ENCODE results near the gene DYNC2I2.
"Not testable (repeated sequence)": the region's sequence is repeated elsewhere in the genome, so short reads cannot be mapped to it uniquely, and the experiment has no call there.

The DYNC2I2 gene

DNA sequence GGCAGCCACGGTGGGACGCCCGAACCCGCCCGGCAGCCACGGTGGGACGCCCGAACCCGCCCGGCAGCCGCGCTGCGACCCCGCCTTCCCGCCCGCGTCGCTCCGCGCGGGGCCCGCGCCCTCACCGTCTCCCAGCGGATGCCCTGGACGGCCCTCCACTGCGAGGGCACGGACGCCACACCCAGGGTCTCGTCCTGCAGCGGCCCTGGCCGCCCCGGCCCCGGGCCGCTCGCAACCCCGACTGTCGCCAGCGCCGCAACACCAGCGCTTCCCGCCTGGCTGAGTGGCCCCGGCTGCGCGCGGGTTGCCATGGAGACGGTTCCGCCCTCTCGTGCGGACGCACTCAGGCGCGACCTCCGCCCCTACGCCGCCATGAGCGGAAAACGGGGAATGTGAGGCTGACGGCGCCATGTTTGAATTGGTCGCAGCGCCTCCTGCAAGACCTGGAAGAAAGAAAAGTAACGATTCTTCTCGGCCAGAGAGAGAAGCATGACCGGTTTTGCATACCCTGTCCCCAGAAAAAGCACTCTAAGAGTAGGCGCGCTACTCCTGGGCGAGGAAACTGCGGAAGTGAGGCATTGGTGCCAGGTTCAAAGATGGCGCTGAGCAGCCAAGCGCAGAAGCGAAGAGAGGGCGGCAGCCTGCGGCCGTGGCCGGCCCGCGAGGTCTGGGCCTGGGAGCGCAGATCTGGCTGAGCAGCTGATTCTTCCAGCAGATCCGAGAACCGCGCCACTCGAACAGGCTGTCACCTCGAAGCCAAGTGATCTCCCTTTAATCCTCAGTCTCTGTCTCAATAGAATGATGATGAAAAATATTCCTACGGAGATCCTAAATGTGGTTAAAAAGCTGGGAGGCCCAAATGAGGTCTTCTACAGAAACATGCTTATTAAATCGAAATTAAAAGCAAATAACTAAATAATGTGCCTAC, at the start of gene DYNC2I2:
TSS of gene DYNC2I2 (minus strand) at position 432 of the 928 bp plus-strand sequence. CDS start at position 311, 121 bp downstream.
- DNase-seq: peak; percentile 94

DNA sequence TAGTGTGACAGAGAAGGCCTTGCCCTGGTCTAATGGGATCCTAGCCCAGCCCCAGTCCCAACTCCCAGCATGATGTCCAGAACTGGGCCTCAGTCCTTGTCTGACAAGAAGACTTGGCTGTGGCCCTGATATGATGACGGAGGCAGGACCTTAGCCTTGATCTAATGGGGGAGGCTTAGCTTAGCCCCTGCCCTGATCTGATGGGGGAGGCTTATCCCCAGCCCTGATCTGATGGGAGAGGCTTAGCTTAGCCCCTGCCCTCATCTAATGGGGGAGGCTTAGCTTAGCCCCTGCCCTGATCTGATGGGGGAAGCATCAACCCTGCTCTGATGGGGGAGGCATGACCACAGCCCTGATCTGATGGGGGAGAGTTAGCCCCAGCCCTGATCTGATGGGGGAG, 49.4 kb upstream of the DYNC2I2 start:
- no peak for DNase-seq

DNA sequence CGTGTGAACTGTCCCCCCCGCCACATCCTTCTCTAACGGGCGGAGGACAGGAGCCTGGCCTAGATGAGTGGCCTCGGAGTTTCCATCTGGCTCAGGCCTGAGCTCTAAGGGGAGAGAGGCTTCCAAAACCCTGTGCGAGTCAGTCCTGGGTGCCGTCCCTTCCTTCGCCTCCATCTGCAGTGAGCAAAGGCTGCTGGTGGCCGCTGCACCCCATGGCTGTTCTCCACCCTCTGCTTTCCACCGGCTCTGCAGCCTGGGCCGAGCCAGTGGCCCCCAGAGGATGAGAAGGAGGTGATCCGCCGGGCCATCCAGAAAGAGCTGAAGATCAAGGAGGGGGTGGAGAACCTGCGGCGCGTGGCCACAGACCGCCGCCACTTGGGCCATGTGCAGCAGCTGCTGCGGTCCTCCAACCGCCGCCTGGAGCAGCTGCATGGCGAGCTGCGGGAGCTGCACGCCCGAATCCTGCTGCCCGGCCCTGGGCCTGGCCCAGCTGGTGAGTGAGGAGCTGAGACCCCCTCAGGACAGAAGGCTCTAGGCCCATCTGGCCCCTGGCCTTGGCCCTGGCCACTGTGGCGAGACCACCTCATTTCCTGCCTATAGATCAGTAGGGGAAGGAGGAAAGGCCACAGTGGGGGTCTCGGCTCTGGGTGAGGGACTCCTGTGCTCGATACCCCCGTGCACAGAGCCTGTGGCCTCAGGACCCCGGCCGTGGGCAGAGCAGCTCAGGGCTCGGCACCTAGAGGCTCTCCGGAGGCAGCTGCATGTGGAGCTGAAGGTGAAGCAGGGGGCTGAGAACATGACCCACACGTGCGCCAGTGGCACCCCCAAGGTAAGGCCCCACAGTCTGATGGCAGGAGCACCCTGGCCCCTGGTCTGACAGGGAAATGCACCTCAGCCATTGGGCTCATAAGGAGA, 48.7 kb upstream of the DYNC2I2 start:
- no peak for DNase-seq

DNA sequence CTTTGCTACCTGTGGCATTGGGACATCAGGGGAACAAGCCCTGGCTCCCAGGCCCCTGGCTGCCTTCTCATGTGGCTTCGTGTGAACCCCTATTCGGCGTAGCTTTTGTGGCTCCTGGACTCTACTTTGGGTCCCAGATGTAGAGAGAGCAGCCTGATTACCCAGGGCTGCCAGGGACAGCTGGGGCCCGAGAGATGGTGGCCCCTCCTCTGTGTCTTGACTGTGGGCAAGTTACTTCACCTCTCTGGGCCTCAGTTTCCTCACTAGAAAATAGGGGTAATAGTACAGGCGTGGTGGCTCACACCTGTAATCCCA, 47.7 kb upstream of the DYNC2I2 start:
- no peak for DNase-seq

DNA sequence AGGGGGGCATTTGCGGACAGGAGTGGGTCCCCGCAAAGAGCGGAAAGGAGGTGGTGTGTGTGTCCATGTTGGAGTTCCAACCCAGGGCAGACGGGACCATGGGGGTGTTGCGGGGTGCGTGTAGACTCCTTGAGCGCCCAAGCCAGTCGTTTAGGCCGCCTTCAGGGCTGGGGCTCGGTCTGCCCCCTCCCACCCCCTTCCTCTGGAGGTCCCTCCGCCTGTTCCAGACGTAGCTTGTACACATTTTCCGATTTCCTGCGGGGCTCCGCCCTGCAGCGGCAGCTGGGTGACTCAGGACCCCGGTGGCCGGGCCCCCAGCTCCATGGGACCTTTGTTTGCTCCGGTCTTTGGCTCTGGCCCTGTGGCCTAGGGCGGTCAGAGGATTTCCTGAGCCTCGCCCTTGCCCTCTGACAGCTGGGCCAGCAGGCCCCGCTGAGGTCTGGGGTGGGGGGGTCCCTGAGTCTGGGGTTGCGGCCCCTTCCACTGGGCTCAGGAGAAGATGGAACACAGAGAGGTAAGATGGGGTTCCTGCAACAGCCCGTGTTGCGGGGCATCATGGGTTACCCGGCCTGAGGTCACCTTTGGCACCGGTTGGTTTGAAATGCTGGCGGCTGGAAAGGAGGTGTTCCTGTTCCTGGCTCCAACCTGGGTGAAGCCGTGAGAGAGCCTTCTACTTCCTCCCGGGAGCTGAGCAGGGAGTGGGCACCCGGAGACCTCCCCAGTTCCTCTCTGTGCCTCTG, 47.1 kb upstream of the DYNC2I2 start:
- DNase-seq: no peak

DNA sequence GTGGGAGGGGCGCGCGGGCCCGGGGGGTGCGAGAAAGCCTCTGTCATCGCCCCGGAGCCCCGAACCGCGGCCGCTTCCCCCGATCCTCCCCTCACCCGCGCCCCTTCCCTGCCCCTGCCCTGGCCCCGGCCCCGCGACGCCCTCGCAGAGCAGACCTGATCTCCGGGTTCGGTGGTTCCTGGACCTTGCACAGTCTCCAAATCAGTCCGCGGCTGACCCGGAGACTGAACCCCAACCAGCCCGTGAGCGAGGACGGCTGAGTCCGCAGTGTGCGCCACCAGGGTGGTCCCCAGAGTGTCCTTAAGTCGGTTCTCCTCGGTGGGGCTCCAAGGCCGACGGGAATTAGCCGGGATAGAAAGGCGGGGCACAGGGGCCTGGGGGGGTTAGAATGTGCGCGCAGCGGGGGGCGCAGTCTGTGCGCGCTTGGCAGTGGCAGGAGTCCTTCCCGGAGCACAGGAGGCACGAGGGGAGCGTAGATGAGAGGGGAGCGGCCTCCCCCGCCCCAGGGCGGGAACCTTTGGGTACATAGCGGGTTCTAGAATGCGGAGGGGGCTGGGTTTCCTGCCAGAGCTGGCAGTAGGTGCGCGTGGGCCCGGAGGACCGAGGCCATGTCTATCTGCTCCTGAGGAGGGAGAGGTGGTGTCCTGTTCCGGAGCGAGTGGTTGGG, 46.4 kb upstream of the DYNC2I2 start:
- no peak for DNase-seq

DNA sequence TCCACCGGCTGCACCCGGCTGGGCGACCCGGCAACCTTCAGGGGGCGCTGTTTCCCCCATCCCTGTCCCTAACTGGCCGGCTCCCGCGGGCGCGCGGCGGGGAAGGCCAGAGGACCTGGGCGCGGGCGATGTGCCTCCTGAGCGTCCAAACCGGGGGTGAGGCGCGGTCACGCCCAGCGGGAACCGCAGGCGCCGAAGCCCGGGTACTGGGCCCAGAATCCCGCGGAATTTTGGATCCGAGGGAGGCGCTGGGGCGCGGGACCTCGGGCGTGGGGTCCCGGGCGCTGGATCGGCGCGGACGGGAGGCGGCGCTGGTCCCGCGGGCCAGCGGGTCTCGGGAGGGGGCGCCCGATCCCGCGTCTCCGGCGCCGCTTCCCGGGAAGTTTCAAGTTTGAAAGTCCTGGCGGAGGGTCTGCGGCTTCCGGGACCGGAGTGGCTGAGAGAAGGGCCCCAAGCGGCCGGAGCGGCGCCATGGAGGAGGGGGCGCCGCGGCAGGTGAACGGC, 45.9 kb upstream of the DYNC2I2 start, which contains the start of gene PKN3:
TSS of gene PKN3 (plus strand) at position 59 of the 504 bp plus-strand sequence. CDS start at position 472, 413 bp downstream.
- DNase-seq: peak; percentile 68

DNA sequence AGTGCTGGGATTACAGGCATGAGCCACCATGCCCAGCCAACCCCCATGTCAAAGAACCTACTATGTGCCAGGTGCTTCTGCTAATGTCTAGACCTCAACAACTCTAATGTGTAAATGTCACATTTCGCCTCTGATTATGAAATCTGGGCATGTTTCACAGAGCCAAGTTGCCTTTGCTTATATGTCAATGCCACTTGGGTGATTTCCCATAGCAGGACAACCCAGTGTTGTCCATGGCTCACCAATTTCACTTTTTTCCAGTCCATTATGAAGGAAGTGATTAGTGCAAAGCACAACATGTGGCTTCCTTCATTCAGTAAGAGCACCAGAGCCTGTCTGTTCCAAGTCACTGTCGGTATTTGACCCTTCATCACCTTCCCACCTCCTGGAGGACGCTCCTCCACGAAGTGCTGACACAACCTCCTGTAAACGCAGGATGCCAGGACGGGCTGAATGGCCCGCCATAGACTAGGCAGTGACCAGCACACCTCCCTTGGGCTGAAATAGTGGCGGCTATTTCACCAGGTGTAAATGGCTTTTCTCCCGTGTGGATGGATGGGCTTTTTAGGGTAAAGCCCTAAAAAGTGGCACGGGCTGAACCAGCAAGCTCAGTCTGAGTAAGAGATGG, 44.7 kb upstream of the DYNC2I2 start:
- no peak for DNase-seq

DNA sequence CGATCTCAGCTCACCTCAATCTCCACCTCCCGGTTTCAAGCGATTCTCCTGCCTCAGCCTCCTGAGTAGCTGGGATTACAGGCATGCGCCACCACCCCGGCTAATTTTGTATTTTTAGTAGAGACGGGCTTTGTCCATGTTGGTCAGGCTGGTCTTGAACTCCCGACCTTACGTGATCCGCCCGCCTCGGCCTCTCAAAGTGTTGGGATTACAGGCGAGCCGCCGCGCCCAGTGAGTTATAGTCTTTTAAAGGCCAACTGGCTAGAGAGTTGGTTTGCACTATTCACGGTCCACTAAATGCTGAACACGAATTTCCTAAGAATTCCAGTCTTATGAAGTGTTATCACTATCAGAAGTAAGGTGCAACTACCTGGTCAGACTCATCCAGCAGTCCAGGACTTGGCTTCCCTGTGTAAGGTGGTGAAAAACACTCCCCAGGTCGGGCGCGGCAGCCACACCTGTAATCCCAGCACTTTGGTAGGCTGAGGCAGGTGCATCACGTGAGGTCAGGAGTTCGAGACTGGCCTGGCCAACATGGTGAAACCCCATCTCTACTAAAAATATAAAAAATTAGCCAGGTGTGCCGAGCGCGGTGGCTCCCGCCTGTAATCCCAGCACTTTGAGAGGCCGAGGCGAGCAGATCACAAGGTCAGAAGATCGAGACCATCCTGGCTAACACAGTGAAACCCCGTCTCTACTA, 42.6 kb upstream of the DYNC2I2 start:
- DNase-seq: not testable (repeated sequence)

DNA sequence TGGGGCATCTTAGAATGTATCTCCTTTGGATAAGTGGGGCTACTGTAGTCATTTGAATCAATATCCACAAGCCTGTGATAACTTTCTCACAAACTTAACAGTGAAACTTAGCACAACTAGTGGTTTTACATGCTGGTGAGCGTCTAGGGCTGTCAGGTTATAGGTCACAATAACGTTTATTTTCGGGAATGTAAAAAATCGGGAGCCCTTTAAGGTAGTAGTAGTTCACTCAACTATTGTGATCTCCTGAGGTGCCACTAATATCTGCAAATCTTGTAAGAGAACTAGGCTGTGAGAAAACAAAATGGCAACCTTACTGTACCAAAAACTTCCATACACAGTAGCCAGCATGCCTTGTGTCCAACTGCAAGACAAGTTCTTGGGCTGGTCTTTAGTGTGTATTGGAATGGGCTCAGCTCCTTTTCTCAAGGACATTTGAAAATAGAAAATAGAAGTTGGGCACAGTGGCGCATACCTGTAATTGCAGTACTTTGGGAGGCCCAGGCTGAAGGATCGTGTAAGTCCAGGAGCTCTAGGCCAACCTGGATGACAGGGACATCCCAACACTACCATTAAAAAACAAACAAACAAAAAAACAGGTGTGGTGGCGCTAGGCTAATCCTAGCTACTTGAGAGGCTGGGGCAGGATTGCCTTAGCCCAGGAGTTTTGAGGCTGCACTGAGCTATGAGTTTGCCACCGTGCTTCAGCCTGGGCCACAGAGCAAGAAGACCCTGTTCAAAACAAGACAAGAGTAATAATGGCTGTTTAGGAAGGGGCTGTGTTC, 40.5 kb upstream of the DYNC2I2 start:
- DNase-seq: no peak

DNA sequence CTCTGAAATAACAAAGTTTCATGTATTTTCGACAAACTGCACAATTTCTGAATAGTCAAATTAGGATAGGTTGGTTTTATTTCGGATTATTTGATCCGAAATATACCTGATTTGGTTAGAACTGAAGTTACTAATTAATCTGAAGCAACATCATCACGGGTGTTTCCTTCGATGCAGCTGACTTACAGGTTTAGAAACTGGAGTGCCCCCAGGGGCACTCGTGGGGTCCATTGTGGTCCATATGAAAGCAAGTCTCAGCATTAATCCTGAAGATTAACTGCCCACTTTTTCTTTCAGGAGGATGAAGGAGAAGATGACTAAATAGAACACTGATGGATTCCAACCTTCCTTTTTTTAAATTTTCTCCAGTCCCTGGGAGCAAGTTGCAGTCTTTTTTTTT, 37.7 kb upstream of the DYNC2I2 start:
- DNase-seq: no peak

DNA sequence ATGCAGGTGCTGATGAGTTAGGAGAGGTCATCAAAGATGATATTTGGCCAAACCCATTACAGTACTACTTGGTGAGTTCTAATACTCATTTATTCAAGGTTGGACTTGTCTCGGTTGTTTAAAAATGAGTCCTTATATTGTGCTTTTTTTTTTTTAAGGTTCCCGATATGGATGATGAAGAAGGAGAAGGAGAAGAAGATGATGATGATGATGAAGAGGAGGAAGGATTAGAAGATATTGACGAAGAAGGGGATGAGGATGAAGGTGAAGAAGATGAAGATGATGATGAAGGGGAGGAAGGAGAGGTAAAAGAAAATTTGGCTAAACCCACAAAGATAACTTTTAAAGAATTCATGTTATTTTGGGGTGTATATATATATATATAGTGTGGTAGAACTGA, 37.1 kb upstream of the DYNC2I2 start:
- not testable (repeated sequence) for DNase-seq

DNA sequence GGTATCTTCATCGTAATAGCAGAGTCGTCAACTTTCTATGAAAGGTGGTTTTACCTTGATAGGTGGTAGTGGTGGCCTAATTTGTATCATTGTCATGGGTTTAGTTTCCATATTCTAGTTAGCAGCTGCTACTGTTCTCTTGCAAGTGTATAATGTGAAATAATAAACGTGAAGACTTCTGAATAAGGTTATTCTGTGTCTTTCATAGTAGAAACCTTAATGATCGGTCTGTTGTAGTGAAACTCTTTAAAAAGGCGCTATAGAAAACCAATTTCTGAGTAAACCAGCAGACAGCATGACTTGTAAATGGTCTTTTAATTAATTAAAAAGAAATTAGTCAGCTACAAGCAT, 34.0 kb upstream of the DYNC2I2 start:
- no peak for DNase-seq

DNA sequence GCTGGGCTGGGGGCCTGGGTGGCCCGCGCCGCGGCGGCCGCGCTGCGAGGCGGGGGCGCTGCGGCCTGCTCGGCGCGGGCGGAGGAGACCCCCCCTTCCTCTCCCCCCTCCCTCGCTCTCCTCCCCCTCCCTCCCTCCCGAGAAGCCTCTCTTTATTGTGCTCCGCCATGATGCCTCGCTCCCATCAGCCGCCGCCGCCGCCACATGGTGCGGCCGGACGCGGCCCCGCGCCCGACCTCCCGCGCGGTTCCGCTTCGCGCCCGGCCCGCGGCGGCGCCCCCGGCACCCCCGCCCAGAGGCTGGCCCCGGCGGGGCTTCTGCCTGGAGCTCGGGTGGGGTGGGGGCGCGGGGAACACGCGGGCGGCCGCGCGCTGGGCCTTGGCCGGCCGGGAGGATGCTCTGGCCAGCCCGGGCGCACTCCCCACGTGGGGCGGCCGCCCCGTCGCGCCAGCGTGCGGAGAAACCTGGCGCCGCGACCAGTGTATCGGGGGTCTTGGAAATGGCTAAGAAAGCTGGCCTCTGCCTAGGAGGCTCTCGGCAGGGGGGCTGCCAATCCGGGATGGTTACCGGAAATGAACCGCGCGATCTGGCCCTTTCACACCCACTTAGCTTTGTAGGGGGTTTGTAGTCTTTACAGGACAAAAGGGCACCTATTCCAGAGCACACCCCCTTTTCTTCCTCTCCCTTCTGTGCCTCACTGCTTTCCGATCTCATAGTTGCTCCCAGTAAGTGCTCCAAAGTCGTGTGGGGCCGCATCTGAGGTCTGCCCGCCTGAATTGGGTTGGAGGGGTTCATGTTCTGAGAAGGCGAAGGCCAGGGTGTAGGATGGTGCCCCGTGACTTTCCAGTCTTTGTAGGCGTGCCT, 33.4 kb upstream of the DYNC2I2 start:
- DNase-seq: no peak

DNA sequence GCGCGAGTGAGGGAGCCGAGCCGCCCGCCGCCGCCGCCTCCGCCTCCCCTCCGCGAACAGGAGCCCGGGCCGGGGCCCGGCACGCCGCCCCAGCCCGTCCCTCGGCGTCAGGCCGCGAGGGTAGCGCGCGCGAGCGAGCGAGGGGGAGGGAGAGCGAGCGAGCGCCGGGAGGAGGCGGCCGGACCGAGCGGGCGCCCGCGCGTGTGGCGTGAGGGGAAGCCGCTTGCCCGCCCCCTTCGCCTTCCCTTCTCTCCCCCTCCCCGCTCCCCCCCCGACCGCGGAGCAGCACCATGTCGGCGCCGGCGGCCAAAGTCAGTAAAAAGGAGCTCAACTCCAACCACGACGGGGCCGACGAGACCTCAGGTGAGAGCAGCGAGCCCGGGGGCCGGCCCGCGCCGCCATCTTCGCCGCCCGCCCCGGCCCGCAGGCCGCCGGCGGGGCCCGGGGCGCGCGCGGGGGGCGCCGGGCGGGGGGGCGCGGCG, 32.7 kb upstream of the DYNC2I2 start:
- no peak for DNase-seq

DNA sequence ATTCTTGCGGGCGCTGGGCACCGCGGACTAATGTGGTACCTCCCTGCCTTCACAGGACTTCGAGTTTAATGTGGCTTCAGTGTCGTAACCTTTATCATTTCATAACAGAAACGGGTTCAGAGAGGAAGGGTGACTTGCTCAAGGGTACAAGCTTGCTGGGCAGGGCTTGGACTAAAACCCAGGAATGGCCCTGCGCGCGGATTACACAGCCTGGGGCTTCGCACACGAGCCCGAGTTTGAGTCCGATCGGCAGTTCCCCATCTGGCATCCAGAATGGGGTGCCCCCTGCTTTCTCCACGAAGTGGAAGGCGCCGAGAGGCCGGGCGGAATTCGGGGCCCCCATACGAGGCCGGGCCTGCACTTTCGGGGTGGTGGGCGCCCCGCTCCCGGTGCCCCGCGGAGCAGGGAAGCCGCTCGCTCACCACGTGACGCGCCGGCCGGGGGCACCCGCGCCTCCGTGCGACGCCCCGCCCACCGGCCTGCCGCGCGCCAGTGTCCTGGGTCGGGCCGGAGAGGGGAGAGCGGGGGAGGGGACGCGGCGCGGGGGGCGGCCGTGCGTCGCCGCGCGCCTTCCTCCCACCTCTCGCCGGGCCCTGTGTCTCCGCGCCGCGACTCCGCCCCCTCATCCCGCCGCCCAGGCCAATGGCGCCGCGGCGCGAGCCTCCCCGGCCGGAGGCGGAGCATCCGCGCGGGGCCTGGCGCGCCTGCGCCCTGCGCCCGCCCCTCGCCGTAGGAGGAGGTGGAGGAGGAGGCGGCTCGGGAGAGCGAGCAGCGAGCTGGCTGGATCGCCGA, 32.0 kb upstream of the DYNC2I2 start, which contains the start of gene SET:
TSS of gene SET (plus strand) at position 722 of the 792 bp plus-strand sequence. CDS start 361 bp downstream, outside the sequence.
- peak; percentile 87 for DNase-seq

DNA sequence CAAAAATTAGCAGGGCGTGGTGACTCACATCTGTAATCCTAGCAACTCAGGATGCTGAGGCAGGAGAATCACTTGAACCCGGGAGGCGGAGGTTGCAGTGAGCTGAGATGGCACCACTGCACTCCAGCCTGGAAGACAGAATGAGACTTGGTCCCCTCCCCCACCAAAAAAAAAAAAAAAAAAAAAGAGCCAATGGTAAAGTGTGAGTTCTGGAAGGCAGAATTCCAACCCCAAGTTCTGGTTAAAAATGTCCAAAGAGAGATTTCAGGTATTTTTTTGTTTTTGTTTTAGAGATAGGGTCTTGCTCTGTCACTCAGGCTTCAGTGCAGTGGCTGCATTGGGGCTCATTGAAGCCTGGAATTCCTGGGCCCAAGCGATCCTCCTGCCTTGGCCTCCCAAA, 30.8 kb upstream of the DYNC2I2 start:
- no peak for DNase-seq

Measured in activated CD4-positive, alpha-beta T cell treated with anti-CD3 and anti-CD28 coated beads for 1 hour (primary cell).